ENCODE measurements around the gene IL17B. TPM values are rescaled to one million over a fixed set of nuclear protein-coding genes. Genes with fewer than 3 reads are reported as not detected.
"Not testable (repeated sequence)": the region's sequence is repeated elsewhere in the genome, so short reads cannot be mapped to it uniquely, and the experiment has no call there.

IL17B gene
- total RNA-seq, 4 donors from 2014 or later: 1.2 TPM; not detected in 3

DNA sequence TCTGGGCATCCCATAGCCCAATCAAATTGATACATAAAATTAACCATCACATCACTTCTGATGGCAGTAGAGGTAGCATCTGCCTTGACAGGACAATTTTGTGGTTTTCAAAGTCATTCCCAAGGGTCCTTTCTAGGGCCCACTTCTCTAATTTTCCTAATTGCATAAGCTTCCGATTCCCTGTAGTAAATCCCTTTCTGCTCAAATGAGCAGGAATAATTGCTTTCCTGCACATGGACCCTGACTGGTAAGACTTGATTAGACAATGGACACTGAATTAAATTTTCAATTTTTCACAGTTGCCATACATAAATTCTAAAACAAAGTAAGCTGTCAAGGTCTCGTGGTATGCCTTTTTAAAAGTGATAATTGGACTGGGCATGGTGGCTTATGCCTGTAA, 22.0 kb upstream of the IL17B start:
- Histone ChIP-seq H3K36me3 (no peaks in the 10 kb centered on the region), H3K27me3 (no peaks in the 10 kb centered on the region), H3K27ac (no peak overlapping the region), H3K4me1 (no peaks in the 10 kb centered on the region), H3K9me3 (no peaks in the 10 kb centered on the region), H3K4me3 (no peak overlapping the region)
- TF ChIP-seq CTCF (IDR thresholded peaks at IDR 0.05 in 4 of 5, conservative IDR thresholded peaks at IDR 0.05 in 1 of 5) (no peak), POLR2A (IDR thresholded peaks at IDR 0.05) (no peak)
- in situ Hi-C loops (cut with MboI; ENCODE audit: low sequenced_read_pairs in 4 of 4): no loop called here
- intact Hi-C loops (cut with DNase I; ENCODE audit: low total_unique reads): no loop called here
- ATAC-seq (no peak), DNase-seq (no peak)

DNA sequence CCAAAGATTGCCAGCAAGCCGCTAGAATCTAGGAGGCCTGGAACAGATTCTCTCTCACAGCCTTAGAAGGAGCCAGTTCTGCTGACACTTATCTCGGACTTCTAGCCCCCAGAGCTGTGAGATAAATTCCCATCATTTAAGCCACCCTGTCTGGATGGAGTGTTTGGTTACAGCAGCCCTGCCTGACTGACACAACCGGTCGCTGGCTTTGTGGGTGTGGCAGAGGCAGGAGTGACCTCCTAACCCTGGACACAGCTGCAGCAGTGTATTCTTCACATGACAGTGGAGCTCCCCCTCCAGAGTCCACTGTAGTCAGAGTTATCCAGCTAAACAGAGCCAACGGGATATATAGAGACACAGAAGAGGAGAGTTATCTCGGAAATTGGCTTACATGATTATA, 21.2 kb upstream of the IL17B start:
- H3K36me3 ChIP-seq: no peaks in the 10 kb centered on the region
- in situ Hi-C loops (cut with MboI; ENCODE audit: low sequenced_read_pairs in 4 of 4) (no loop called here), intact Hi-C loops (cut with DNase I; ENCODE audit: low total_unique reads) (no loop called here)
- H3K9me3 ChIP-seq: no peaks in the 10 kb centered on the region
- no peaks in the 10 kb centered on the region for H3K27me3 ChIP-seq
- peak overlapping the region in 2 of 4 donors; percentile 9 to 23 for H3K27ac ChIP-seq
- H3K4me1 ChIP-seq: no peaks in the 10 kb centered on the region
- H3K4me3 ChIP-seq: no peak overlapping the region
- no peak for TF ChIP-seq POLR2A (IDR thresholded peaks at IDR 0.05)
- no peak for TF ChIP-seq CTCF (IDR thresholded peaks at IDR 0.05 in 4 of 5, conservative IDR thresholded peaks at IDR 0.05 in 1 of 5)
- no peak for ATAC-seq
- DNase-seq: no peak

- DNase-seq (no peak), ATAC-seq (no peak)
- H3K27ac ChIP-seq: peak overlapping the region in 2 of 4 donors; percentile 9 to 23
- no peak overlapping the region for H3K4me3 ChIP-seq
- intact Hi-C loops (cut with DNase I; ENCODE audit: low total_unique reads): no loop called here
- no peaks in the 10 kb centered on the region for H3K9me3 ChIP-seq
- H3K4me1 ChIP-seq: no peaks in the 10 kb centered on the region
- H3K27me3 ChIP-seq: no peaks in the 10 kb centered on the region
- in situ Hi-C loops (cut with MboI; ENCODE audit: low sequenced_read_pairs in 4 of 4): no loop called here
- no peaks in the 10 kb centered on the region for H3K36me3 ChIP-seq
- no peak for TF ChIP-seq POLR2A (IDR thresholded peaks at IDR 0.05)
- no peak for TF ChIP-seq CTCF (IDR thresholded peaks at IDR 0.05 in 4 of 5, conservative IDR thresholded peaks at IDR 0.05 in 1 of 5)
These were observed 20.7 kb upstream of the IL17B start for GRCh38 chr5:149399775-149400174.

DNA sequence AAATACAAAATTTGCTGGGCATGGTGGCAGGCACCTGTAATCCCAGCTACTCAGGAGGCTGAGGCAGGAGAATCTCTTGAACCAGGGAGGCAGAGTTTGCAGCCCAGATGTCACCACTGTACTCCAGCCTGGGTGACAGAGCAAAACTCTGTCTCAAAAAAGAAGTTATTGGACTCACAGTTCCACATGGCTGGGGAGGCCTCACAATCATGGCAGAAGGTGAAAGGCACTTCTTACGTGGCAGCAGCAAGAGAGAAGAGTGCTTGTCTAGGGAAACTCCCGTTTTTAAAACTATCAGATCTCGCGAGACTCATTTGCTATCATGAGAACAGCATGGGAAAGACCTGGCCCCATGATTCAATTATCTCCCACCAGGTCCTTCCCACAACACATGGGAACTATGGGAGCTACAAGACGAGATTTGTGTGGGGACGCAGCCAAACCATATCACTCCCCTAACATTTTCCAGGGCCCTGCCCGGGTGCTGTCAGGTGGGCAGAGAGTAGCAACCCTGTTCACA, 19.7 kb upstream of the IL17B start:
- ATAC-seq; H3K4me1 ChIP-seq; H3K27ac ChIP-seq; H3K36me3 ChIP-seq; in situ Hi-C loops (cut with MboI; ENCODE audit: low sequenced_read_pairs in 4 of 4); intact Hi-C loops (cut with DNase I; ENCODE audit: low total_unique reads); DNase-seq; H3K4me3 ChIP-seq; H3K9me3 ChIP-seq; H3K27me3 ChIP-seq: not testable (repeated sequence)

GRCh38 chr5:149397530-149397929, 18.4 kb upstream of the IL17B start:
- Histone ChIP-seq H3K4me3 (no peak overlapping the region), H3K9me3 (no peaks in the 10 kb centered on the region), H3K36me3 (no peaks in the 10 kb centered on the region), H3K27me3 (no peaks in the 10 kb centered on the region), H3K27ac (no peak overlapping the region), H3K4me1 (no peaks in the 10 kb centered on the region)
- intact Hi-C loops (cut with DNase I; ENCODE audit: low total_unique reads) (no loop called here), in situ Hi-C loops (cut with MboI; ENCODE audit: low sequenced_read_pairs in 4 of 4) (no loop called here)
- ATAC-seq (peak; percentile 44 to 63), DNase-seq (no peak)
- TF ChIP-seq POLR2A (IDR thresholded peaks at IDR 0.05): no peak
- no peak for TF ChIP-seq CTCF (IDR thresholded peaks at IDR 0.05 in 4 of 5, conservative IDR thresholded peaks at IDR 0.05 in 1 of 5)

DNA sequence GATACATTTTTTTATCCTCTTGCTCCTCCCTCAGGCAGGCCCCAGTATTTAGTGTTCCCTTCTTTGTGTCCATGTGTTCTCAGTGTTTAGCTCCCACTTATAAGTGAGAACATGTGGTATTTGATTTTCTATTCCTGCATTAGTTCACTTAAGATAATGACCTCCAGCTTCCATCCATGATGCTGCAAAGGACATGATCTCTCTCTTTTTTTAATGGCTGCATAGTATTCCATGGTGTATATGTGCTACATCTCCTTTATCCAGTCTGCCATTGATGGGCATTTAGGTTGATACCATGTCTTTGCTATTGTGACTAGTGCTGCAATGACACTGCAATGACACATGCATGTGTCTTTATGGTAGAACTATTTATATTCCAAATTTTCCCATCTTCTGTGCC, 15.9 kb upstream of the IL17B start:
- H3K27me3 ChIP-seq; H3K27ac ChIP-seq; H3K4me3 ChIP-seq; ATAC-seq; intact Hi-C loops (cut with DNase I; ENCODE audit: low total_unique reads); in situ Hi-C loops (cut with MboI; ENCODE audit: low sequenced_read_pairs in 4 of 4); DNase-seq; H3K9me3 ChIP-seq; H3K36me3 ChIP-seq; H3K4me1 ChIP-seq: not testable (repeated sequence)
